Prostate gland (tissue), 2 donors: Measurements from ENCODE around the gene PTPRG.

Experiments used
- CTCF ChIP-seq, 4 experiments: fragments of 200-600 bp in 2 of 4; fragments of 450-650 bp in 2 of 4; sonication (generic) in 2 of 4; IDR thresholded peaks; 1 replicate in 3 of 4; 2 replicates in 1 of 4; pipeline ENCODE4 v1.5.1; 2016 to 2019; ENCODE audit warnings: antibody characterized with exemption in 4 of 4, mild to moderate bottlenecking in 2 of 4, moderate library complexity in 2 of 4
- POLR2AphosphoS5 ChIP-seq: sonication (generic); formaldehyde crosslinking; IDR thresholded peaks from one replicate; pipeline ENCODE4 v1.6.1; 2017; ENCODE audit warnings: antibody characterized with exemption

GRCh38 chr3:61907210-61907795 is 345.9 kb downstream of the PTPRG start:
- TF ChIP-seq CTCF (IDR thresholded peaks at IDR 0.05) (no peak), POLR2AphosphoS5 (no peak)
